Measurements from ENCODE around the gene NTSR1. TPM values are rescaled to one million over a fixed set of nuclear protein-coding genes. Genes with fewer than 3 reads are reported as not detected.
A peak's percentile ranks its signal among the peaks of the same experiment; 100 is the strongest.

NTSR1 gene
- total and polyA plus RNA-seq, 2 of the 13 experiments (the other 11 are each of a cell fraction or from before 2014, with no cell fraction given) = 0.09 to 0.12 TPM

GRCh38 chr20:62752671-62753501, 44.2 kb downstream of the NTSR1 start:
- Histone ChIP-seq H3K4me3 (replicated peaks in 1 of 3; ENCODE audit: insufficient read depth in 1 of 3, low read depth in 2 of 3, low read length in 3 of 3) (peak overlapping the region in 2 of 3 experiments; percentile 14 to 50; a peak in 2 of 6 replicates), H3K27ac (ENCODE audit: extremely low read length, insufficient read depth, low read length) (no peak overlapping the region), H3K4me1 (ENCODE audit: insufficient read depth, low read length) (peaks cover 17% of the 10 kb centered on the region), H2AFZ (ENCODE audit: low read length) (no peak overlapping the region), H4K20me1 (ENCODE audit: insufficient read depth, low read length) (no peaks in the 10 kb centered on the region), H3K79me2 (ENCODE audit: insufficient read depth, low read length) (no peaks in the 10 kb centered on the region), H3K9ac (ENCODE audit: insufficient read depth, low read depth, low read length) (no peak overlapping the region), H3K27me3 (ENCODE audit: control insufficient read depth in 1 of 2, insufficient read depth in 2 of 2, low read length in 2 of 2) (peaks cover 10 to 64% of the 10 kb centered on the region in 2 experiments), H3K4me2 (ENCODE audit: low read depth, low read length) (peak overlapping the region; percentile 58), H3K9me3 (ENCODE audit: low read length) (no peaks in the 10 kb centered on the region), H3K36me3 (replicated peaks in 1 of 2; ENCODE audit: control insufficient read depth in 1 of 2, insufficient read depth in 2 of 2, low read length in 2 of 2) (no peaks in the 10 kb centered on the region)
- intact Hi-C loops (cut with micrococcal nuclease; ENCODE audit: unreplicated experiment) = no loop called here
- no TSS peak for BruUV-seq (replicated peaks)
- ChIA-PET CTCF (ENCODE audit: low intra/inter-chr PET ratio, low total read pairs) (no interaction called here), POLR2A (interaction anchor here (1.8 kb wide), 1 partner anchor 41 kb away, joined by 4 read pairs; no protein-coding TSS in a partner anchor)
- FAIRE-seq (no peak), ATAC-seq (peak; percentile 69), DNase-seq (ENCODE audit: low spot score) (peak; percentile 25)
- WGBS (ENCODE audit: low lambda C conversion rate) = 25% methylated on average over 29 of the region's 29 CpGs
- in situ Hi-C loops (cut with HindIII; ENCODE audit: extremely low pct_ligation_motif_present, low pct_unique_long_range_greater_than_20kb) = no loop called here
- TF ChIP-seq POLR2G (IDR thresholded peaks at IDR 0.05; ENCODE audit: low read depth, low read length) (no peak), ZNF737 (CRISPR knock-in tag; IDR thresholded peaks at IDR 0.05; ENCODE audit: borderline replicate concordance) (no peak), NR1H2 (CRISPR knock-in tag; IDR thresholded peaks at IDR 0.05; ENCODE audit: borderline replicate concordance, low read depth) (no peak), ARID2 (CRISPR knock-in tag; IDR thresholded peaks at IDR 0.05; ENCODE audit: borderline replicate concordance) (no peak), ZNF24 (IDR thresholded peaks at IDR 0.05) (no peak), ZNF232 (CRISPR knock-in tag; IDR thresholded peaks at IDR 0.05; ENCODE audit: borderline replicate concordance) (no peak), SP140L (CRISPR knock-in tag; IDR thresholded peaks at IDR 0.05; ENCODE audit: borderline replicate concordance) (no peak), ZNF354B (CRISPR knock-in tag; IDR thresholded peaks at IDR 0.05) (no peak), CBX5 (CRISPR knock-in tag; IDR thresholded peaks at IDR 0.05; ENCODE audit: borderline replicate concordance) (no peak), ZNF138 (CRISPR knock-in tag; IDR thresholded peaks at IDR 0.05; ENCODE audit: low read depth) (no peak), HNF4G (IDR thresholded peaks at IDR 0.05; ENCODE audit: borderline replicate concordance, low read depth, low read length) (no peak), HNF4G (CRISPR knock-in tag; IDR thresholded peaks at IDR 0.05; ENCODE audit: borderline replicate concordance, low read depth) (peak; percentile 34; the same call in 1 of the 2 replicates), ZFP36 (IDR thresholded peaks at IDR 0.05; ENCODE audit: borderline replicate concordance, low read depth, low read length, partially characterized antibody) (no peak), ZNF230 (CRISPR knock-in tag; IDR thresholded peaks at IDR 0.05) (no peak; the same call in 1 of the 2 replicates), YY1 (IDR thresholded peaks at IDR 0.05; ENCODE audit: insufficient read depth, insufficient replicate concordance, low read depth, low read length) (no peak), CEBPG (CRISPR knock-in tag; IDR thresholded peaks at IDR 0.05) (no peak), ZNF672 (CRISPR knock-in tag; IDR thresholded peaks at IDR 0.05) (no peak), MBD4 (IDR thresholded peaks at IDR 0.05; ENCODE audit: borderline replicate concordance, low read length) (no peak), ZNF556 (CRISPR knock-in tag; IDR thresholded peaks at IDR 0.05; ENCODE audit: borderline replicate concordance) (no peak), ZNF543 (CRISPR knock-in tag; IDR thresholded peaks at IDR 0.05) (0 out of 2 replicates have a peak, but pooled peaks have one; percentile 33), ZNF224 (CRISPR knock-in tag; IDR thresholded peaks at IDR 0.05) (no peak)
- TF ChIP-seq, protein P1, sequence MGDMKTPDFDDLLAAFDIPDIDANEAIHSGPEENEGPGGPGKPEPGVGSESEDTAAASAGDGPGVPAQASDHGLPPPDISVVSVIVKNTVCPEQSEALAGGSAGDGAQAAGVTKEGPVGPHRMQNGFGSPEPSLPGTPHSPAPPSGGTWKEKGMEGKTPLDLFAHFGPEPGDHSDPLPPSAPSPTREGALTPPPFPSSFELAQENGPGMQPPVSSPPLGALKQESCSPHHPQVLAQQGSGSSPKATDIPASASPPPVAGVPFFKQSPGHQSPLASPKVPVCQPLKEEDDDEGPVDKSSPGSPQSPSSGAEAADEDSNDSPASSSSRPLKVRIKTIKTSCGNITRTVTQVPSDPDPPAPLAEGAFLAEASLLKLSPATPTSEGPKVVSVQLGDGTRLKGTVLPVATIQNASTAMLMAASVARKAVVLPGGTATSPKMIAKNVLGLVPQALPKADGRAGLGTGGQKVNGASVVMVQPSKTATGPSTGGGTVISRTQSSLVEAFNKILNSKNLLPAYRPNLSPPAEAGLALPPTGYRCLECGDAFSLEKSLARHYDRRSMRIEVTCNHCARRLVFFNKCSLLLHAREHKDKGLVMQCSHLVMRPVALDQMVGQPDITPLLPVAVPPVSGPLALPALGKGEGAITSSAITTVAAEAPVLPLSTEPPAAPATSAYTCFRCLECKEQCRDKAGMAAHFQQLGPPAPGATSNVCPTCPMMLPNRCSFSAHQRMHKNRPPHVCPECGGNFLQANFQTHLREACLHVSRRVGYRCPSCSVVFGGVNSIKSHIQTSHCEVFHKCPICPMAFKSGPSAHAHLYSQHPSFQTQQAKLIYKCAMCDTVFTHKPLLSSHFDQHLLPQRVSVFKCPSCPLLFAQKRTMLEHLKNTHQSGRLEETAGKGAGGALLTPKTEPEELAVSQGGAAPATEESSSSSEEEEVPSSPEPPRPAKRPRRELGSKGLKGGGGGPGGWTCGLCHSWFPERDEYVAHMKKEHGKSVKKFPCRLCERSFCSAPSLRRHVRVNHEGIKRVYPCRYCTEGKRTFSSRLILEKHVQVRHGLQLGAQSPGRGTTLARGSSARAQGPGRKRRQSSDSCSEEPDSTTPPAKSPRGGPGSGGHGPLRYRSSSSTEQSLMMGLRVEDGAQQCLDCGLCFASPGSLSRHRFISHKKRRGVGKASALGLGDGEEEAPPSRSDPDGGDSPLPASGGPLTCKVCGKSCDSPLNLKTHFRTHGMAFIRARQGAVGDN (CRISPR knock-in tag; IDR thresholded peaks at IDR 0.05) = peak; percentile 53; the same call in 1 of the 2 replicates
